ENCODE measurements around the gene GREM1. TPM values are rescaled to one million over a fixed set of nuclear protein-coding genes. Genes with fewer than 3 reads are reported as not detected.

Gene GREM1
- total RNA-seq, 1 donor from 2014 or later: 0.49 TPM

DNA sequence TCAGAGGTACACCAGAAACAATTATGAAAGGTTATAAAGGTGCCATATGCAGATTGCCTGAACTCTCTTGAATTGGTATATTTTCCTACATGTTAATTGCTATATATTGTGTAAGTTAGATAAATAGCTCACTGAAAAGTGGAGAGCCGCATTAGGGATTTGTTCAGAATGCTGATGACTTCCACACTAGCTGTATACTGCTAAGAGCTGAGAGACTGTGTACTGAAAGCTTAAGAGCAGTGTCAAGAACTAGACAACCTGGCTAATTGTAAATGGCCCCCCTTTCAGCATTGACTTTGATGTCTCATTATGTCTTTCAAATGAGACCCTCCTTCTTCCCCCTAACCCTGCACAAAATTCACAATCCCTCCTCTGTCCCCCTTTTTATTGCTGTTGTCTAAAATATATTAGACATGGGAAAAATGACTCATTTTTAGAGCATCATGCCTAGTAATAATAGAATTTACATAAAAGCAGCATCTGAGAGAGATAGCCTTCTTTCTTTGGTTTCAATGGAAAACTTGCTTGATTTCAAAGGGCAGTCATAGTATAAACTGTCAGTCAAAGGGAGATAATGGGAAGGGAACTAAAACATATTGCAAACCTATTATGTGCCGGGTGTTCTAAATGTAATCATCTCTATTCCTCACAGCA is 34.7 kb upstream of the GREM1 start:
- Histone ChIP-seq H3K27me3 (ENCODE audit: low read depth) (peaks cover 7% of the 10 kb centered on the region), H3K27ac (replicated peaks) (no peak overlapping the region), H3K4me1 (no peaks in the 10 kb centered on the region), H3K4me3 (no peak overlapping the region), H3K36me3 (no peaks in the 10 kb centered on the region), H3K9me3 (replicated peaks) (no peaks in the 10 kb centered on the region)
- intact Hi-C loops (cut with micrococcal nuclease): no loop called here
- TF ChIP-seq, protein P1, sequence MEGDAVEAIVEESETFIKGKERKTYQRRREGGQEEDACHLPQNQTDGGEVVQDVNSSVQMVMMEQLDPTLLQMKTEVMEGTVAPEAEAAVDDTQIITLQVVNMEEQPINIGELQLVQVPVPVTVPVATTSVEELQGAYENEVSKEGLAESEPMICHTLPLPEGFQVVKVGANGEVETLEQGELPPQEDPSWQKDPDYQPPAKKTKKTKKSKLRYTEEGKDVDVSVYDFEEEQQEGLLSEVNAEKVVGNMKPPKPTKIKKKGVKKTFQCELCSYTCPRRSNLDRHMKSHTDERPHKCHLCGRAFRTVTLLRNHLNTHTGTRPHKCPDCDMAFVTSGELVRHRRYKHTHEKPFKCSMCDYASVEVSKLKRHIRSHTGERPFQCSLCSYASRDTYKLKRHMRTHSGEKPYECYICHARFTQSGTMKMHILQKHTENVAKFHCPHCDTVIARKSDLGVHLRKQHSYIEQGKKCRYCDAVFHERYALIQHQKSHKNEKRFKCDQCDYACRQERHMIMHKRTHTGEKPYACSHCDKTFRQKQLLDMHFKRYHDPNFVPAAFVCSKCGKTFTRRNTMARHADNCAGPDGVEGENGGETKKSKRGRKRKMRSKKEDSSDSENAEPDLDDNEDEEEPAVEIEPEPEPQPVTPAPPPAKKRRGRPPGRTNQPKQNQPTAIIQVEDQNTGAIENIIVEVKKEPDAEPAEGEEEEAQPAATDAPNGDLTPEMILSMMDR (IDR thresholded peaks at IDR 0.05; ENCODE audit: borderline replicate concordance): no peak
- DNase-seq: no peak

DNA sequence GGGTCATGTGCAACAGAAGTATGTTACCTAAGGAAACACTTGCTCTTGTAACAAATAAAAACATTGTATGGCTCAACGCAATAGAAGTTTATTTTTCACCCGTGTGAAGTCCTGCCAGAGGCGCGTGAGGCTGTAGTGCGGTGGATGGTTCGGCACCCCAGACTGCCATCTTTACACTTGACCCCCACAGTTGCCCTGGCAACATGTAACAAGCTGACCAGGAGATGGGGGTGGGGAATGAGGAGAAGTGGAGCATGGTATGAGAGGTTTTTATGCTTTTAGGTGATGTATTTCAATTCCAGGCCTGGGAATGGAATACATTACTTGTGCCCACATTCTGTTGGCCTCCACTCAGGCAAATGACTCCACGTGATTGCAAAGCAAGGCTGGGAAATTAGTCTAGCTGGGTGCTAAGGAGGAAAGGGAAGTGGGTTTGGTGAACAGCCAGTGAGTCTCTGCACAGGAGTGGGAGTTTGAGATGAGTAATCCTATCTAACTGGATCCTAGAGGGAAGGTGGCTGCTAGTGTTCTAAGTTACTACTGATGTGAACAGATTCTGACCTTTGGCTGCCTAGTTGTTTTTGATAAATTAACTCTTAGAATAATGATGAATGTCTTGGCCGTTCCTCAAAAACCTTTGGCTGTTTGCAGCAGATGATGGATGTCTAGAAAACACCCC is 33.8 kb upstream of the GREM1 start:
- Histone ChIP-seq H3K4me1 (no peaks in the 10 kb centered on the region), H3K4me3 (no peak overlapping the region), H3K9me3 (replicated peaks) (no peaks in the 10 kb centered on the region), H3K27ac (replicated peaks) (no peak overlapping the region), H3K36me3 (no peaks in the 10 kb centered on the region), H3K27me3 (ENCODE audit: low read depth) (peaks cover 7% of the 10 kb centered on the region)
- intact Hi-C loops (cut with micrococcal nuclease): no loop called here
- no peak for DNase-seq
- TF ChIP-seq, protein P1 (IDR thresholded peaks at IDR 0.05; ENCODE audit: borderline replicate concordance): no peak

- no peaks in the 10 kb centered on the region for H3K9me3 ChIP-seq (replicated peaks)
- H3K4me1 ChIP-seq: no peaks in the 10 kb centered on the region
- no peak overlapping the region for H3K4me3 ChIP-seq
- no peak overlapping the region for H3K27ac ChIP-seq (replicated peaks)
- no peaks in the 10 kb centered on the region for H3K36me3 ChIP-seq
- DNase-seq: no peak
- H3K27me3 ChIP-seq (ENCODE audit: low read depth): peaks cover 11% of the 10 kb centered on the region
- TF ChIP-seq, protein P1 (IDR thresholded peaks at IDR 0.05; ENCODE audit: borderline replicate concordance): no peak
- intact Hi-C loops (cut with micrococcal nuclease): no loop called here
Measured at GRCh38 chr15:32685576-32685975, 32.2 kb upstream of the GREM1 start.

GRCh38 chr15:32687556-32687955 is 30.2 kb upstream of the GREM1 start:
- Histone ChIP-seq H3K36me3 (no peaks in the 10 kb centered on the region), H3K27me3 (ENCODE audit: low read depth) (peaks cover 11% of the 10 kb centered on the region), H3K27ac (replicated peaks) (no peak overlapping the region), H3K4me1 (no peaks in the 10 kb centered on the region), H3K4me3 (no peak overlapping the region), H3K9me3 (replicated peaks) (no peaks in the 10 kb centered on the region)
- TF ChIP-seq, protein P1 (IDR thresholded peaks at IDR 0.05; ENCODE audit: borderline replicate concordance): no peak
- intact Hi-C loops (cut with micrococcal nuclease): no loop called here
- DNase-seq: no peak

GRCh38 chr15:32688151-32688639 is 29.6 kb upstream of the GREM1 start:
- Histone ChIP-seq H3K36me3 (no peaks in the 10 kb centered on the region), H3K4me1 (no peaks in the 10 kb centered on the region), H3K27ac (replicated peaks) (no peak overlapping the region), H3K27me3 (ENCODE audit: low read depth) (peaks cover 11% of the 10 kb centered on the region), H3K4me3 (no peak overlapping the region), H3K9me3 (replicated peaks) (no peaks in the 10 kb centered on the region)
- DNase-seq: no peak
- TF ChIP-seq, protein P1 (IDR thresholded peaks at IDR 0.05; ENCODE audit: borderline replicate concordance): no peak
- intact Hi-C loops (cut with micrococcal nuclease): no loop called here
